Measurements from ENCODE around the gene DEFB128.
"Not testable (repeated sequence)": the region's sequence is repeated elsewhere in the genome, so short reads cannot be mapped to it uniquely, and the experiment has no call there.

DEFB128 gene

GRCh38 chr20:189611-190010 lies at the start of gene DEFB128:
Gene DEFB128 (minus strand): TSS chr20:189711. CDS start chr20:189623, 88 bp downstream.
- DNase-seq = no peak

- DNase-seq = no peak
Observed at GRCh38 chr20:237929-238328, 48.4 kb upstream of the DEFB128 start.

GRCh38 chr20:237489-237888 lies 48.0 kb upstream of the DEFB128 start:
- peak in 1 of 2 donors; percentile 37 for DNase-seq

GRCh38 chr20:235891-236290 lies 46.4 kb upstream of the DEFB128 start:
- no peak for DNase-seq

- DNase-seq = no peak
Observed at GRCh38 chr20:227439-228105, 38.1 kb upstream of the DEFB128 start.

- DNase-seq = no peak
Observed at GRCh38 chr20:226958-227357, 37.4 kb upstream of the DEFB128 start, which contains the start of gene DEFB129. Gene DEFB129 (plus strand): TSS chr20:227258. CDS start chr20:227289, 31 bp downstream.

- not testable (repeated sequence) for DNase-seq
Observed at GRCh38 chr20:225879-226278, 36.4 kb upstream of the DEFB128 start.

GRCh38 chr20:221258-221830 lies 31.8 kb upstream of the DEFB128 start:
- DNase-seq = no peak

- no peak for DNase-seq
Observed at GRCh38 chr20:219290-220115, 30.0 kb upstream of the DEFB128 start.

GRCh38 chr20:217266-217665 lies 27.8 kb upstream of the DEFB128 start:
- DNase-seq = no peak

- DNase-seq = no peak
Observed at GRCh38 chr20:215796-216195, 26.3 kb upstream of the DEFB128 start.

GRCh38 chr20:214383-214782 lies 24.9 kb upstream of the DEFB128 start:
- no peak for DNase-seq

- DNase-seq = no peak
Observed at GRCh38 chr20:210809-211502, 21.4 kb upstream of the DEFB128 start.

- peak in 1 of 2 donors; percentile 48 for DNase-seq
Observed at GRCh38 chr20:208942-209566, 19.5 kb upstream of the DEFB128 start.

GRCh38 chr20:203630-204029 lies 14.1 kb upstream of the DEFB128 start:
- DNase-seq = not testable (repeated sequence)

GRCh38 chr20:199996-200395 lies 10.5 kb upstream of the DEFB128 start:
- no peak for DNase-seq

GRCh38 chr20:198225-198624 lies 8.7 kb upstream of the DEFB128 start:
- DNase-seq = no peak

- DNase-seq = no peak
Observed at GRCh38 chr20:187733-188132, 1.8 kb downstream of the DEFB128 start.

- no peak for DNase-seq
Observed at GRCh38 chr20:184288-184687, 5.2 kb downstream of the DEFB128 start.

- no peak for DNase-seq
Observed at GRCh38 chr20:168876-169275, 20.6 kb downstream of the DEFB128 start.

GRCh38 chr20:164618-165017 lies 24.9 kb downstream of the DEFB128 start:
- DNase-seq = no peak

GRCh38 chr20:157154-157553 lies 32.4 kb downstream of the DEFB128 start, which contains the start of gene DEFB127:
Gene DEFB127 (plus strand): TSS chr20:157454. CDS start chr20:157545, 91 bp downstream.
- no peak for DNase-seq

- DNase-seq = no peak
Observed at GRCh38 chr20:152131-152530, 37.4 kb downstream of the DEFB128 start.

Data from CD4-positive, alpha-beta T cell treated with Interleukin-1 beta for 1 hour (primary cell).